Hepatocyte (in vitro differentiated cells): ENCODE measurements around the gene DUOX2. TPM values are rescaled to one million over a fixed set of nuclear protein-coding genes. Genes with fewer than 3 reads are reported as not detected.
A peak's percentile ranks its signal among the peaks of the same experiment; 100 is the strongest.

Experiments used
- DNase-seq: peaks from one replicate; pipeline ENCODE4 v3.0.0-alpha.2; 2016; ENCODE audit warnings: low spot score
- H2AFZ ChIP-seq: fragments of 200-600 bp; sonication (generic); 2 replicates; pipeline ENCODE4 v1.6.0; 2016; ENCODE audit warnings: antibody characterized with exemption, mild to moderate bottlenecking
- H3K27ac ChIP-seq: fragments of 200-600 bp; sonication (generic); 2 replicates; pipeline ENCODE4 v1.5.1; 2016; ENCODE audit warnings: mild to moderate bottlenecking
- H3K27me3 ChIP-seq: fragments of 200-600 bp; sonication (generic); 2 replicates; pipeline ENCODE4 v1.6.1; 2016
- H3K36me3 ChIP-seq: fragments of 200-600 bp; sonication (generic); replicated peaks from 2 replicates; pipeline ENCODE4 v1.5.1; 2016; ENCODE audit warnings: low read depth; ENCODE audit not compliant: insufficient read depth
- H3K4me1 ChIP-seq: fragments of 200-600 bp; sonication (generic); 2 replicates; pipeline ENCODE4 v1.5.1; 2016; ENCODE audit warnings: mild to moderate bottlenecking, moderate library complexity; ENCODE audit not compliant: insufficient read depth
- H3K4me2 ChIP-seq: fragments of 200-600 bp; sonication (generic); 2 replicates; pipeline ENCODE4 v1.6.0; 2016
- H3K4me3 ChIP-seq: fragments of 200-600 bp; sonication (generic); 2 replicates; pipeline ENCODE4 v1.5.1; 2016; ENCODE audit warnings: mild to moderate bottlenecking
- H3K79me2 ChIP-seq: fragments of 200-600 bp; sonication (generic); 2 replicates; pipeline ENCODE4 v1.6.0; 2017; ENCODE audit warnings: mild to moderate bottlenecking
- H3K9me2 ChIP-seq: fragments of 200-600 bp; sonication (generic); replicated peaks from 2 replicates; pipeline ENCODE4 v1.6.0; 2017; ENCODE audit warnings: mild to moderate bottlenecking; ENCODE audit not compliant: insufficient read depth
- H3K9me3 ChIP-seq: fragments of 200-600 bp; sonication (generic); 2 replicates; pipeline ENCODE4 v1.5.1; 2016; ENCODE audit warnings: low read depth, mild to moderate bottlenecking
- H4K20me1 ChIP-seq: fragments of 200-600 bp; sonication (generic); 2 replicates; pipeline ENCODE4 v1.6.0; 2016; ENCODE audit warnings: mild to moderate bottlenecking; ENCODE audit not compliant: insufficient read depth, poor library complexity, severe bottlenecking
- EZH2 ChIP-seq: fragments of 200-600 bp; sonication (generic); IDR thresholded peaks from 2 replicates; pipeline ENCODE4 v1.6.1; 2016; ENCODE audit warnings: antibody characterized with exemption, mild to moderate bottlenecking, borderline replicate concordance
- EZH2phosphoT487 ChIP-seq: fragments of 200-600 bp; sonication (generic); IDR thresholded peaks from one replicate; pipeline ENCODE4 v1.6.1; 2018; ENCODE audit warnings: antibody characterized with exemption, mild to moderate bottlenecking, low read depth, moderate library complexity; ENCODE audit not compliant: unreplicated experiment, severe bottlenecking
- WGBS: methylation state at CpG from one replicate; pipeline ENCODE4 v1.1.6; 2016; ENCODE audit warnings: low lambda C conversion rate; ENCODE audit errors: missing lambda C conversion rate; 5-methylcytosine and 5-hydroxymethylcytosine counted together
- polyA plus RNA-seq: library from polyadenylated mRNA; unstranded; fragments of >200 nt; fragmentation: Nextera tagmentation; extraction: Ambion mirVana; gene quantifications from 2 replicates; pipeline ENCODE4 v1.2.1, GENCODE V29; 2016
- total RNA-seq: library from RNA; depleted of rRNA; stranded (reverse); fragments of >200 nt; gene quantifications from 2 replicates; pipeline ENCODE4 v1.2.3, GENCODE V29; 2014
- TF ChIP-seq, protein P1 (sequence below): fragments of 200-600 bp; sonication (generic); IDR thresholded peaks from 2 replicates; pipeline ENCODE4 v1.5.1; 2016; ENCODE audit warnings: antibody characterized with exemption, mild to moderate bottlenecking; ENCODE audit not compliant: poor library complexity

Gene DUOX2
- total and polyA plus RNA-seq, 2 experiments from 2014 or later = 21.4 to 37.4 TPM

DNA sequence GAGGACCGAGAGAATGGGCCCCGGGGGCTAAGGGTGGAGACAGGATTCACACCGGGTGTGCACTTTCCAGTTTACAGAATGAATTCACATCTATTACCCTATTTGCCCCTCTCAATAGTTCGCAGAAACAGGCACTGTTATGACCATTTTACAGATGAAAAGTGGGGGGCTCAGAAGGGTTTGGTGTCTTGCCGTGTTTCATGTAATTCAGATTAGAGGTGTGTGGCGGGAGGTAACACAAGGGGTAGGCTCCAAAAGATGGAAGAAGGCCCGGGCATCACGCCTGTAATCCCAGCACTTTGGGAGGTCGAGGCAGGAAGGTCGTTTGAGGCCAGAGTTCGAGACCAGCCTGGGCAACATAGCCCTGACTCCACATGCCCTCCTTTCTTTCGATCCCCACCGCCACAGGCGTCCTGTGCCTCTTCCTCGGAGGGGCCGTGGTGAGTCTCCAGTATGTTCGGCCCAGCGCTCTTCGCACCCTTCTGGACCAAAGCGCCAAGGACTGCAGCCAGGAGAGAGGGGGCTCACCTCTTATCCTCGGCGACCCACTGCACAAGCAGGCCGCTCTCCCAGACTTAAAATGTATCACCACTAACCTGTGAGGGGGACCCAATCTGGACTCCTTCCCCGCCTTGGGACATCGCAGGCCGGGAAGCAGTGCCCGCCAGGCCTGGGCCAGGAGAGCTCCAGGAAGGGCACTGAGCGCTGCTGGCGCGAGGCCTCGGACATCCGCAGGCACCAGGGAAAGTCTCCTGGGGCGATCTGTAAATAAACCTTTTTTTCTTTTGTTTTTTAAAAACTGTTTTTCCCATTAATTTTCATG, 3.5 kb upstream of the DUOX2 start:
- no peak overlapping the region for H2AFZ ChIP-seq
- TF ChIP-seq, protein P1, sequence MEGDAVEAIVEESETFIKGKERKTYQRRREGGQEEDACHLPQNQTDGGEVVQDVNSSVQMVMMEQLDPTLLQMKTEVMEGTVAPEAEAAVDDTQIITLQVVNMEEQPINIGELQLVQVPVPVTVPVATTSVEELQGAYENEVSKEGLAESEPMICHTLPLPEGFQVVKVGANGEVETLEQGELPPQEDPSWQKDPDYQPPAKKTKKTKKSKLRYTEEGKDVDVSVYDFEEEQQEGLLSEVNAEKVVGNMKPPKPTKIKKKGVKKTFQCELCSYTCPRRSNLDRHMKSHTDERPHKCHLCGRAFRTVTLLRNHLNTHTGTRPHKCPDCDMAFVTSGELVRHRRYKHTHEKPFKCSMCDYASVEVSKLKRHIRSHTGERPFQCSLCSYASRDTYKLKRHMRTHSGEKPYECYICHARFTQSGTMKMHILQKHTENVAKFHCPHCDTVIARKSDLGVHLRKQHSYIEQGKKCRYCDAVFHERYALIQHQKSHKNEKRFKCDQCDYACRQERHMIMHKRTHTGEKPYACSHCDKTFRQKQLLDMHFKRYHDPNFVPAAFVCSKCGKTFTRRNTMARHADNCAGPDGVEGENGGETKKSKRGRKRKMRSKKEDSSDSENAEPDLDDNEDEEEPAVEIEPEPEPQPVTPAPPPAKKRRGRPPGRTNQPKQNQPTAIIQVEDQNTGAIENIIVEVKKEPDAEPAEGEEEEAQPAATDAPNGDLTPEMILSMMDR = no peak
- TF ChIP-seq EZH2phosphoT487 = no peak
- TF ChIP-seq EZH2 = no peak
- 73% methylated on average over 33 of the region's 33 CpGs for WGBS
- H3K9me2 ChIP-seq = no peaks in the 10 kb centered on the region
- H3K4me3 ChIP-seq = no peak overlapping the region
- peaks cover 49% of the 10 kb centered on the region for H3K27me3 ChIP-seq
- H3K4me2 ChIP-seq = peak overlapping the region; percentile 68
- H3K36me3 ChIP-seq = no peaks in the 10 kb centered on the region
- H3K27ac ChIP-seq = no peak overlapping the region
- peaks cover 20% of the 10 kb centered on the region for H3K4me1 ChIP-seq
- no peaks in the 10 kb centered on the region for H3K9me3 ChIP-seq
- DNase-seq = no peak
- H3K79me2 ChIP-seq = no peaks in the 10 kb centered on the region
- H4K20me1 ChIP-seq = no peaks in the 10 kb centered on the region

DNA sequence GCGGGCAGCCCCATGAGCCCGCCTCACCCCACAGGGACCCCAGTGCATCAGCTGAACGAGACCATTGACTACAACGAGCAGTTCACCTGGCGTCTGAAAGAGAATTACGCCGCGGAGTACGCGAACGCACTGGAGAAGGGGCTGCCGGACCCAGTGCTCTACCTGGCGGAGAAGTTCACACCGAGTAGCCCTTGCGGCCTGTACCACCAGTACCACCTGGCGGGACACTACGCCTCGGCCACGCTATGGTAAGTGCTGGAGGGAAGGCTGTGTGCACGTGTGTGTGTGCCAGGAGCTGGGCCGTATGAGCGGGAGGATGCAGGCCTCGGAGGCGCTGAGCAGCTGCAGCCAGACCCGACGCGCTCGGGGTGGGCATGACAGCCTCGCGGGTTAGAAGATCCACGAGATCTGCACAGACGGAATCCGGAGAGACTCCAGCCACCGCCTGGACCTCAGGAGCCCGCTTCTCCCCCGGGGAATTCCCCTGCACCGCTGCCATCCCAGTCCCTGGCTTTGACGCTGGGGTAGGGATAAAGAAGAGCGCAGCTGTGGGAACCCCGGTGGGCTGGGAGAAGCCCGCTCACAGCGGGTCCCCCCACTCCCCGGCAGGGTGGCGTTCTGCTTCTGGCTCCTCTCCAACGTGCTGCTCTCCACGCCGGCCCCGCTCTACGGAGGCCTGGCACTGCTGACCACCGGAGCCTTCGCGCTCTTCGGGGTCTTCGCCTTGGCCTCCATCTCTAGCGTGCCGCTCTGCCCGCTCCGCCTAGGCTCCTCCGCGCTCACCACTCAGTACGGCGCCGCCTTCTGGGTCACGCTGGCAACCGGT, 2.7 kb upstream of the DUOX2 start:
- Histone ChIP-seq H3K9me2 (no peaks in the 10 kb centered on the region), H4K20me1 (no peaks in the 10 kb centered on the region), H3K27ac (no peak overlapping the region), H3K9me3 (no peaks in the 10 kb centered on the region), H3K27me3 (peaks cover 57% of the 10 kb centered on the region), H3K79me2 (no peaks in the 10 kb centered on the region), H3K4me3 (no peak overlapping the region), H3K4me2 (peak overlapping the region; percentile 49), H3K4me1 (peaks cover 20% of the 10 kb centered on the region), H3K36me3 (no peaks in the 10 kb centered on the region), H2AFZ (no peak overlapping the region)
- WGBS = 35% methylated on average over 56 of the region's 65 CpGs
- TF ChIP-seq, protein P1 = no peak
- TF ChIP-seq EZH2 = peak; percentile 30
- no peak for TF ChIP-seq EZH2phosphoT487
- DNase-seq = no peak

DNA sequence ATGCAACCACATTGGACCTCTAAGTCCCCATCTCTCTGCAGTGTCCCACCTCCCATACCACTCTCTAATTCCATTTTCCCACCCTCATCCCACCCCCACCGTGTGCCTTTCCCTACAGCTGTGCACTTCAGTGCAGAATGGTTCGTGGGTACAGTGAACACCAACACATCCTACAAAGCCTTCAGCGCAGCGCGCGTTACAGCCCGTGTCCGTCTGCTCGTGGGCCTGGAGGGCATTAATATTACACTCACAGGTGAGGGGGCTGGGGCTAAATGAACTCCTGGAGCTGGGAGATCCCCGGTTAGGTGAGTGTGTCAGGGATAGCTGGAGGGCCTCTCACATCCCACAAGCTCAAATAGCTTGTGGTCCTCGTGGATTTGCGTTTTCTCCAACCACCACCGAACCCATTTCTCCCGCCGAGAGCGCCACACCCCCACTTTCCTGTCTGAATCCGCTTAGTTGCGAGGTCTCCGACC, 2.1 kb upstream of the DUOX2 start:
- TF ChIP-seq EZH2 = no peak
- TF ChIP-seq, protein P1 = no peak
- no peak for TF ChIP-seq EZH2phosphoT487
- WGBS = 54% methylated on average over 15 of the region's 19 CpGs
- no peak overlapping the region for H2AFZ ChIP-seq
- H3K9me2 ChIP-seq = no peaks in the 10 kb centered on the region
- no peaks in the 10 kb centered on the region for H3K9me3 ChIP-seq
- H3K4me3 ChIP-seq = no peak overlapping the region
- H3K27ac ChIP-seq = no peak overlapping the region
- DNase-seq = no peak
- H3K79me2 ChIP-seq = no peaks in the 10 kb centered on the region
- H3K4me2 ChIP-seq = no peak overlapping the region
- peaks cover 62% of the 10 kb centered on the region for H3K27me3 ChIP-seq
- H3K36me3 ChIP-seq = no peaks in the 10 kb centered on the region
- peaks cover 20% of the 10 kb centered on the region for H3K4me1 ChIP-seq
- H4K20me1 ChIP-seq = no peaks in the 10 kb centered on the region
